Spleen (tissue), 11 donors: ENCODE measurements around the gene TRIOBP. TPM values are rescaled to one million over a fixed set of nuclear protein-coding genes. Genes with fewer than 3 reads are reported as not detected.

Source experiments
- DNase-seq: peaks from one replicate; pipeline ENCODE4 v3.0.0-alpha.2; 2020
- H3K27ac ChIP-seq, 8 donors: fragments of 200-600 bp; sonication (generic) in 7 of 8; 1 replicate in 4 of 8; 2 replicates in 4 of 8; pipeline versions ENCODE4 v1.5.0 to v1.8.0; 2016 to 2021; ENCODE audit warnings: inconsistent platforms in 4 of 8, mild to moderate bottlenecking in 4 of 8, moderate library complexity in 1 of 8
- H3K27me3 ChIP-seq, 7 donors: fragments of 200-600 bp; sonication (generic) in 6 of 7; replicated peaks in 1 of 7; 1 replicate in 4 of 7; 2 replicates in 3 of 7; pipeline versions ENCODE4 v1.5.0 to v1.8.0; 2016 to 2021; ENCODE audit warnings: inconsistent platforms in 3 of 7, mild to moderate bottlenecking in 1 of 7
- H3K36me3 ChIP-seq, 6 donors: fragments of 200-600 bp; sonication (generic) in 5 of 6; 1 replicate in 4 of 6; 2 replicates in 2 of 6; pipeline versions ENCODE4 v1.5.0 to v1.8.0; 2016 to 2021; ENCODE audit warnings: inconsistent platforms in 2 of 6
- H3K4me1 ChIP-seq, 6 donors: fragments of 200-600 bp; sonication (generic) in 5 of 6; 1 replicate in 3 of 6; 2 replicates in 3 of 6; pipeline versions ENCODE4 v1.5.0 to v1.8.0; 2016 to 2021; ENCODE audit warnings: inconsistent platforms in 3 of 6
- H3K4me3 ChIP-seq, 8 donors: fragments of 200-600 bp; sonication (generic) in 7 of 8; 1 replicate in 4 of 8; 2 replicates in 4 of 8; pipeline versions ENCODE4 v1.5.0 to v1.8.0; 2016 to 2021; ENCODE audit warnings: inconsistent platforms in 4 of 8, mild to moderate bottlenecking in 4 of 8, moderate library complexity in 2 of 8
- H3K9me3 ChIP-seq, 8 donors: fragments of 200-600 bp; sonication (generic) in 7 of 8; 1 replicate in 4 of 8; 2 replicates in 4 of 8; pipeline versions ENCODE4 v1.5.0 to v1.8.0; 2016 to 2021; ENCODE audit warnings: inconsistent platforms in 4 of 8
- POLR2A ChIP-seq, 3 donors: fragments of 450-650 bp; IDR thresholded peaks; one replicate each; pipeline ENCODE4 v1.5.1; 2017; ENCODE audit warnings: antibody characterized with exemption in 3 of 3, mild to moderate bottlenecking in 1 of 3
- POLR2AphosphoS5 ChIP-seq, 3 donors: sonication (generic); formaldehyde crosslinking; IDR thresholded peaks; one replicate each; pipeline ENCODE4 v1.5.1; 2017; ENCODE audit warnings: antibody characterized with exemption in 3 of 3
- WGBS, 5 donors: extraction: QIAGEN DNeasy Blood & Tissue Kit in 3 of 5; methylation state at CpG; one replicate each; pipeline versions ENCODE4 v1.1.5 to v1.1.7; 2013 to 2018; 5-methylcytosine and 5-hydroxymethylcytosine counted together
- intact Hi-C: fragments of 100-400 bp; cut with DNase I; formaldehyde crosslinking; loops from one replicate; pipeline ENCODE4 v1.15.0; 2023; ENCODE audit warnings: low total_unique reads
- polyA plus RNA-seq, 3 donors: library from polyadenylated mRNA; stranded (reverse); fragments of 200-250 nt; gene quantifications; one replicate each; pipeline ENCODE4 v1.2.1, GENCODE V29; 2013
- total RNA-seq, 7 donors: library from RNA; depleted of rRNA in 3 of 7; stranded (reverse); fragments of >200 nt in 3 of 7; fragmentation: NEBNext Ultra II Directional in 4 of 7; extraction: Animal tissue kit (Norgen Biotek cat#: 25700) in 4 of 7; gene quantifications; one replicate each; pipeline versions ENCODE4 v1.1.0 to v1.2.1, GENCODE V29; 2016 to 2021
- TF ChIP-seq, protein P1 (sequence below), 11 experiments: fragments of 200-600 bp in 7 of 11; fragments of 450-650 bp in 4 of 11; sonication (generic) in 4 of 11; IDR thresholded peaks in 8 of 11; conservative IDR thresholded peaks in 3 of 11; 1 replicate in 7 of 11; 2 replicates in 4 of 11; pipeline versions ENCODE4 v1.4.0 to v1.8.0; 2016 to 2021; ENCODE audit warnings: antibody characterized with exemption in 11 of 11, inconsistent platforms in 4 of 11, mild to moderate bottlenecking in 1 of 11
- donor health status: healthy with polysubstance abuse.
- donor health status: DM: no; HTN: no; CAD: no; lungs with moderate emphysema.
- donor health status: DM: no; HTN: no; CAD: no.
- donor health status: Bipolar disorder and iron deficiency.
- donor health status: healthy.
- donor health status: DM: no; HTN: no; CAD: no.
- donor health status: DM: yes; HTN: yes; CAD: no.

Gene TRIOBP
- total and polyA plus RNA-seq, 10 donors = 24.6 to 151 (median 103) TPM

DNA sequence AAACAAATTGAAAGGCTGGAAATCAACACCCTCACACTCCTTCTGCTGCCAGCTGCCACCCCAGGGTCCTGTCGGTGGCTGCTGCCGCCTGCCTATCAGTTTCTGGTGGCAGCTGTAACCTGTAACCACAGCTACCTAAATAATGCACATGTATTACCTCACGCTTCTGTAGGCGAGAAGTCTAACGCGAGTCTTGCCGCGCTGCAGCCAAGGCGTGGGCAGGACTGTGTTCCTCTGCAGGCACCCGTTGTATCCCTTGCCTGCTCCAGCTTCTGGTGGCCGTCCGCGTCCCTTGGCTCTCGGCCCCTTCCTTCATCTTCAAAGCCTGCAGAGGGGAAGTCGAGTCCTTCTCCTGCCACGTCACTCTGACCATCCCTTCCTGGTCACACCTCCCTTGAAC is 66.8 kb downstream of the TRIOBP start:
- Histone ChIP-seq H3K4me3 (no peak overlapping the region), H3K27ac (no peak overlapping the region), H3K36me3 (peaks cover 0 to 100% (median 70%) of the 10 kb centered on the region in 6 donors), H3K9me3 (no peaks in the 10 kb centered on the region), H3K4me1 (peaks cover 0 to 22% (median 3%) of the 10 kb centered on the region in 6 donors), H3K27me3 (no peaks in the 10 kb centered on the region)
- 84 to 91% (median 89%) methylated on average over 16 of the region's 16 CpGs for WGBS, 5 donors
- no peak for DNase-seq
- intact Hi-C loops = no loop called here
- TF ChIP-seq, protein P1, sequence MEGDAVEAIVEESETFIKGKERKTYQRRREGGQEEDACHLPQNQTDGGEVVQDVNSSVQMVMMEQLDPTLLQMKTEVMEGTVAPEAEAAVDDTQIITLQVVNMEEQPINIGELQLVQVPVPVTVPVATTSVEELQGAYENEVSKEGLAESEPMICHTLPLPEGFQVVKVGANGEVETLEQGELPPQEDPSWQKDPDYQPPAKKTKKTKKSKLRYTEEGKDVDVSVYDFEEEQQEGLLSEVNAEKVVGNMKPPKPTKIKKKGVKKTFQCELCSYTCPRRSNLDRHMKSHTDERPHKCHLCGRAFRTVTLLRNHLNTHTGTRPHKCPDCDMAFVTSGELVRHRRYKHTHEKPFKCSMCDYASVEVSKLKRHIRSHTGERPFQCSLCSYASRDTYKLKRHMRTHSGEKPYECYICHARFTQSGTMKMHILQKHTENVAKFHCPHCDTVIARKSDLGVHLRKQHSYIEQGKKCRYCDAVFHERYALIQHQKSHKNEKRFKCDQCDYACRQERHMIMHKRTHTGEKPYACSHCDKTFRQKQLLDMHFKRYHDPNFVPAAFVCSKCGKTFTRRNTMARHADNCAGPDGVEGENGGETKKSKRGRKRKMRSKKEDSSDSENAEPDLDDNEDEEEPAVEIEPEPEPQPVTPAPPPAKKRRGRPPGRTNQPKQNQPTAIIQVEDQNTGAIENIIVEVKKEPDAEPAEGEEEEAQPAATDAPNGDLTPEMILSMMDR (IDR thresholded peaks at IDR 0.05 in 8 of 11, conservative IDR thresholded peaks at IDR 0.05 in 3 of 11) = no peak
- peak in 2 of 3 donors; percentile 14 to 28 for TF ChIP-seq POLR2AphosphoS5 (IDR thresholded peaks at IDR 0.05)

DNA sequence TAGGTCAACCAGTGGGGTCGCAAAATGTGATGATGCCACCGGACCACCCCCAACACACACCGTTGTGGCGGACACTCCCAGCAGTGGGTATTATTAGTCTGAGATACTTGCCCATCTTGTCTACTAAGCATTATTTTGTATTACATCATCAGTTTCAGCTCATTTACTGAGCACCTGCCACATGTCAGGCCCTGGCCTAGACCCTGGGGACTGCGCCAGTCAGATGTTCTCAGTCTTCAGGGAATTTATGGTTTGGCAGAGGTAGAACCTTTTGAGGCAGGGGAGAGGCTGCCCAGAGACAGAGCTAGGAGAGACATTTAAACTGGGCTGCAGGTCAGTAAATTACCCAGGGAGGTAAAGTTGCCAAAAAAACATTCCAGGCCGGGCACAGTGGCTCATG is 67.8 kb downstream of the TRIOBP start:
- Histone ChIP-seq H3K4me1 (peaks cover 0 to 13% (median 1%) of the 10 kb centered on the region in 6 donors), H3K27me3 (no peaks in the 10 kb centered on the region), H3K9me3 (no peaks in the 10 kb centered on the region), H3K4me3 (no peak overlapping the region), H3K36me3 (peaks cover 0 to 100% (median 70%) of the 10 kb centered on the region in 6 donors), H3K27ac (peak overlapping the region in 1 of 8 donors; percentile 7)
- intact Hi-C loops = no loop called here
- no peak for DNase-seq
- TF ChIP-seq POLR2AphosphoS5 (IDR thresholded peaks at IDR 0.05) (peak in 1 of 3 donors; percentile 25), POLR2A (IDR thresholded peaks at IDR 0.05) (no peak)
- WGBS, 5 donors = 83 to 96% (median 87%) methylated on average over 6 of the region's 6 CpGs

DNA sequence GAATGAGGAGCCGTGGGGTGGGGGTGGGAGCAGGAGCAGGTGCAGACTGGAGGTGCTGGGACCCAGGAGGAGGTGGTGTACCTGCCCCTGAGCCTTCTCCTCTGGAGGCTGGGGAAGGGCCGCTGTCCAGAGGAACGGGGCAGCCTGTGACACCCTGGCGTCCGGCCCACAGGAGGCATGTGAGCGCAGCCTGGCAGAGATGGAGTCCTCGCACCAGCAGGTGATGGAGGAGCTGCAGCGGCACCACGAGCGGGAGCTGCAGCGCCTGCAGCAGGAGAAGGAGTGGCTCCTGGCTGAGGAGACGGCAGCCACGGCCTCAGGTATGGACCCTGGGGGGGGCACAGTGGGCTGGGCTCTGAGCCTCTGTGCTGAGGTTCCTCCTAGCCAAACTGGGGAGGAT is 68.7 kb downstream of the TRIOBP start:
- intact Hi-C loops = no loop called here
- WGBS, 5 donors = 88 to 97% (median 95%) methylated on average over 13 of the region's 13 CpGs
- H3K36me3 ChIP-seq = peaks cover 0 to 100% (median 69%) of the 10 kb centered on the region in 6 donors
- no peak overlapping the region for H3K27ac ChIP-seq
- H3K4me1 ChIP-seq = peaks cover 0 to 5% (median 0%) of the 10 kb centered on the region in 6 donors
- H3K27me3 ChIP-seq = no peaks in the 10 kb centered on the region
- TF ChIP-seq POLR2A (IDR thresholded peaks at IDR 0.05) (no peak), POLR2AphosphoS5 (IDR thresholded peaks at IDR 0.05) (no peak)
- TF ChIP-seq, protein P1 (IDR thresholded peaks at IDR 0.05 in 8 of 11, conservative IDR thresholded peaks at IDR 0.05 in 3 of 11) = no peak
- DNase-seq = no peak
- H3K4me3 ChIP-seq = no peak overlapping the region
- no peaks in the 10 kb centered on the region for H3K9me3 ChIP-seq

DNA sequence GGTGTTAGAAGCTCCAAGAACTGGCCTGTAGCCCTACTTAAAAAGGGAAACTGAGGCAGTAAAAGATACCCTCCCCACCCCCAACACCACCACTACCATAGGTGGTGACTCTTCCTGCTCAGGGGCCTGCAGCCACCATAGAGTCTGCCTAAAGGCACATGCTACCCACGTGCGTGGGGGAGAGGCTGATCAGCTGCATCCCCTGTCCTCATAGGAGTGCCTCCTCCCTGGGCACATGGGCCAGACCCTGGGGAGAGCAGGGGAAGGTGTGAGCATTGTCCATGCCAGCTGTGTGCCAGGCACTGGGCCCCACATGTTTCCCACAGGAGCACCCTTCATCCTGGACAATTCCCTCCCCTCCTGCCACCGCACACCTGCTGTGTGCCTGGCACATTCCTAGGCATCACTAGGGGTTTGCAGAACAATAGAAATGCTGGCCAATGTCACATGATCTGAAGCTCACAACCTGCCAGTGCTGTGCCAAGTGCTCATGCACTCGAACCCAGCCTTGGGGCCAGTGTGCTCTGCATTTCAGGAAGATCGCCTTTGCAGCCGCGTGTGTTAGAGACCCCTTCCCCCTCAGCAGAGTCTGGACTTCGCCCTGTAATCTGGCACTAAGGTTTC is 69.2 kb downstream of the TRIOBP start:
- whole genome bisulfite sequencing, 5 donors = 82 to 96% (median 90%) methylated on average over 7 to 8 of the region's 8 CpGs
- Histone ChIP-seq H3K27ac (no peak overlapping the region), H3K4me1 (peaks cover 0 to 5% (median 0%) of the 10 kb centered on the region in 6 donors), H3K36me3 (peaks cover 0 to 100% (median 69%) of the 10 kb centered on the region in 6 donors), H3K4me3 (no peak overlapping the region), H3K9me3 (no peaks in the 10 kb centered on the region), H3K27me3 (no peaks in the 10 kb centered on the region)
- DNase-seq = no peak
- TF ChIP-seq POLR2A (IDR thresholded peaks at IDR 0.05) (no peak), POLR2AphosphoS5 (IDR thresholded peaks at IDR 0.05) (peak in 2 of 3 donors; percentile 7 to 13)
- TF ChIP-seq, protein P1 (IDR thresholded peaks at IDR 0.05 in 8 of 11, conservative IDR thresholded peaks at IDR 0.05 in 3 of 11) = no peak
- intact Hi-C loops = no loop called here
